IPS DF 19.7 (cell line): Measurements from ENCODE around the gene LRRC14B.
"Not testable (repeated sequence)": the region's sequence is repeated elsewhere in the genome, so short reads cannot be mapped to it uniquely, and the experiment has no call there.

Source experiments
- DNase-seq: peaks from one replicate; pipeline ENCODE4 v3.0.0-alpha.2; 2013; ENCODE audit warnings: low read depth, low spot score

LRRC14B gene

GRCh38 chr5:207599-207998 lies 16.3 kb downstream of the LRRC14B start:
- no peak for DNase-seq

GRCh38 chr5:208449-209114 lies 17.3 kb downstream of the LRRC14B start:
- no peak for DNase-seq

GRCh38 chr5:213803-214395 lies 22.6 kb downstream of the LRRC14B start:
- no peak for DNase-seq

GRCh38 chr5:215256-215655 lies 24.0 kb downstream of the LRRC14B start:
- DNase-seq: not testable (repeated sequence)

- DNase-seq: not testable (repeated sequence)
These were observed 24.8 kb downstream of the LRRC14B start for GRCh38 chr5:216076-216475.

- DNase-seq: peak; percentile 56
These were observed 26.5 kb downstream of the LRRC14B start, which contains the start of the genes CCDC127 and SDHA for GRCh38 chr5:217494-218456. TSS of gene CCDC127 (minus strand) at chr5:218153. CDS start at chr5:216849, 1,304 bp downstream. TSS of gene SDHA (plus strand) at chr5:218320. CDS start at chr5:218356, 36 bp downstream.

- no peak for DNase-seq
These were observed 27.4 kb downstream of the LRRC14B start for GRCh38 chr5:218457-219291.

- DNase-seq: no peak
These were observed 28.2 kb downstream of the LRRC14B start for GRCh38 chr5:219460-219863.

- DNase-seq: no peak
These were observed 28.7 kb downstream of the LRRC14B start for GRCh38 chr5:219991-220390.

GRCh38 chr5:222951-223715 lies 31.8 kb downstream of the LRRC14B start:
- not testable (repeated sequence) for DNase-seq

GRCh38 chr5:223791-224190 lies 32.5 kb downstream of the LRRC14B start:
- DNase-seq: no peak

GRCh38 chr5:225334-225733 lies 34.0 kb downstream of the LRRC14B start:
- no peak for DNase-seq

- DNase-seq: not testable (repeated sequence)
These were observed 36.1 kb downstream of the LRRC14B start for GRCh38 chr5:227375-227774.

GRCh38 chr5:228886-229285 lies 37.6 kb downstream of the LRRC14B start:
- no peak for DNase-seq

GRCh38 chr5:230711-231110 lies 39.4 kb downstream of the LRRC14B start:
- no peak for DNase-seq

GRCh38 chr5:231661-232060 lies 40.4 kb downstream of the LRRC14B start:
- DNase-seq: no peak

- not testable (repeated sequence) for DNase-seq
These were observed 42.1 kb downstream of the LRRC14B start for GRCh38 chr5:233426-233825.

- DNase-seq: no peak
These were observed 43.2 kb downstream of the LRRC14B start for GRCh38 chr5:234450-234849.

GRCh38 chr5:235527-235926 lies 44.2 kb downstream of the LRRC14B start:
- not testable (repeated sequence) for DNase-seq

- DNase-seq: not testable (repeated sequence)
These were observed 46.6 kb downstream of the LRRC14B start for GRCh38 chr5:237931-238330.
